SK-N-SH (cell line): ENCODE results near the gene LRRC59. TPM values are rescaled to one million over a fixed set of nuclear protein-coding genes. Genes with fewer than 3 reads are reported as not detected.

ENCODE experiments used
- CTCF ChIA-PET: fragments of 300-600, 350-600 bp; formaldehyde crosslinking; extraction: SDS; loops from one replicate; lab custom pipeline; 2021; lab: Yijun Ruan, JAX
- POLR2A ChIA-PET: fragments of 350-600 bp; sonication (Branson Sonifier 250); formaldehyde crosslinking; extraction: SDS; loops from one replicate; lab custom pipeline; 2020; ENCODE audit warnings: antibody characterized with exemption, inconsistent platforms; lab: Yijun Ruan, JAX
- DNase-seq: peaks from one replicate; pipeline ENCODE4 v3.0.0; 2012
- H2AFZ ChIP-seq: fragments of 200-600 bp; sonication (generic); 2 replicates; pipeline ENCODE4 v1.8.1; 2016; ENCODE audit warnings: antibody characterized with exemption, mild to moderate bottlenecking, low read depth
- H3F3A ChIP-seq: fragments of 200-600 bp; sonication (generic); replicated peaks from 2 replicates; pipeline ENCODE3; 2016; ENCODE audit warnings: antibody characterized with exemption, mild to moderate bottlenecking; ENCODE audit not compliant: insufficient read depth
- H3K27ac ChIP-seq, 2 experiments: fragments of 200-500 bp in 1 of 2; fragments of 200-600 bp in 1 of 2; sonication (Bioruptor generic) in 1 of 2; sonication (generic), shearing (Covaris generic) in 1 of 2; 2 replicates each; pipeline versions ENCODE4 v1.5.1 to v1.6.1; 2014 to 2016; ENCODE audit warnings: low read depth in 2 of 2, inconsistent platforms in 1 of 2, low read length in 1 of 2, mild to moderate bottlenecking in 1 of 2, mixed read lengths in 1 of 2
- H3K27me3 ChIP-seq: fragments of 200-600 bp; sonication (generic), shearing (Covaris generic); 2 replicates; pipeline ENCODE4 v1.6.1; 2016; ENCODE audit warnings: mixed run types; ENCODE audit not compliant: insufficient read depth
- H3K36me3 ChIP-seq, 2 experiments: fragments of 200-500 bp in 1 of 2; fragments of 200-600 bp in 1 of 2; sonication (Bioruptor generic) in 1 of 2; sonication (generic) in 1 of 2; replicated peaks in 1 of 2; 2 replicates each; pipeline versions ENCODE3 to v1.5.1; 2014 to 2016; ENCODE audit warnings: low read length in 1 of 2, mild to moderate bottlenecking in 1 of 2; ENCODE audit not compliant: insufficient read depth in 2 of 2, control insufficient read depth in 1 of 2
- H3K4me1 ChIP-seq, 2 experiments: fragments of 200-500 bp in 1 of 2; fragments of 200-600 bp in 1 of 2; sonication (Bioruptor generic) in 1 of 2; sonication (generic), shearing (Covaris generic) in 1 of 2; 2 replicates each; pipeline versions ENCODE4 v1.5.1 to v1.6.1; 2014 to 2016; ENCODE audit warnings: low read depth in 1 of 2, low read length in 1 of 2, mixed run types in 1 of 2; ENCODE audit not compliant: insufficient read depth in 2 of 2, control insufficient read depth in 1 of 2
- H3K4me2 ChIP-seq: fragments of 200-600 bp; sonication (generic), shearing (Covaris generic); 2 replicates; pipeline ENCODE4 v1.6.1; 2017; ENCODE audit warnings: mixed run types
- H3K4me3 ChIP-seq, 2 experiments: fragments of 200-500 bp in 1 of 2; fragments of 200-600 bp in 1 of 2; sonication (Bioruptor generic) in 1 of 2; sonication (generic), shearing (Covaris generic) in 1 of 2; 2 replicates each; pipeline versions ENCODE4 v1.5.1 to v1.8.1; 2014 to 2016; ENCODE audit warnings: low read depth in 2 of 2, inconsistent platforms in 1 of 2, low read length in 1 of 2, mild to moderate bottlenecking in 1 of 2, mixed read lengths in 1 of 2, moderate library complexity in 1 of 2
- H3K79me2 ChIP-seq: fragments of 200-600 bp; sonication (generic); 2 replicates; pipeline ENCODE4 v1.8.1; 2017; ENCODE audit warnings: mild to moderate bottlenecking; ENCODE audit not compliant: insufficient read depth
- H3K9ac ChIP-seq: fragments of 200-600 bp; sonication (generic); 2 replicates; pipeline ENCODE4 v1.6.1; 2017; ENCODE audit warnings: mixed run types
- H3K9me2 ChIP-seq: fragments of 200-600 bp; sonication (generic); 2 replicates; pipeline ENCODE4 v1.6.1; 2017; ENCODE audit warnings: mixed run types
- H3K9me3 ChIP-seq: fragments of 200-600 bp; sonication (generic); 2 replicates; pipeline ENCODE4 v1.6.1; 2017; ENCODE audit warnings: mixed run types, mild to moderate bottlenecking, moderate library complexity
- H4K20me1 ChIP-seq: fragments of 200-600 bp; sonication (generic); 2 replicates; pipeline ENCODE4 v1.6.1; 2017; ENCODE audit warnings: mild to moderate bottlenecking, mixed run types; ENCODE audit not compliant: insufficient read depth
- CHD2 ChIP-seq: fragments of 150-350 bp; IDR thresholded peaks from 2 replicates; pipeline ENCODE4 v1.6.1; 2018; ENCODE audit warnings: low read length; ENCODE audit not compliant: partially characterized antibody
- CTCF ChIP-seq: fragments of 200-600 bp; sonication (generic); IDR thresholded peaks from 2 replicates; pipeline ENCODE4 v1.6.1; 2017; ENCODE audit warnings: antibody characterized with exemption, mild to moderate bottlenecking, moderate library complexity
- GATA2 ChIP-seq: sonication (generic); formaldehyde crosslinking; IDR thresholded peaks from 2 replicates; pipeline ENCODE4 v1.5.0; 2020; ENCODE audit warnings: mild to moderate bottlenecking, missing genetic modification reagents
- NRF1 ChIP-seq: IDR thresholded peaks from 2 replicates; pipeline ENCODE4 v1.6.1; 2012; ENCODE audit warnings: low read depth, mild to moderate bottlenecking, low read length
- RCOR1 ChIP-seq: fragments of 150-350 bp; IDR thresholded peaks from 2 replicates; pipeline ENCODE4 v1.6.1; 2017; ENCODE audit warnings: antibody characterized with exemption, low read length
- REST ChIP-seq: IDR thresholded peaks from 2 replicates; pipeline ENCODE4 v1.6.1; 2012; ENCODE audit warnings: mild to moderate bottlenecking, low read depth, low read length, moderate library complexity
- RXRA ChIP-seq: IDR thresholded peaks from 2 replicates; pipeline ENCODE4 v1.4.0; 2012; ENCODE audit warnings: low read depth, mild to moderate bottlenecking, borderline replicate concordance
- TAF1 ChIP-seq: IDR thresholded peaks from 2 replicates; pipeline ENCODE4 v1.6.1; 2012; ENCODE audit warnings: low read depth, mild to moderate bottlenecking, low read length, moderate library complexity, borderline replicate concordance
- YY1 ChIP-seq: IDR thresholded peaks from 2 replicates; pipeline ENCODE4 v1.4.0; 2012; ENCODE audit warnings: low read depth, mild to moderate bottlenecking
- ZBTB33 ChIP-seq: IDR thresholded peaks from 2 replicates; pipeline ENCODE4 v1.4.0; 2012; ENCODE audit warnings: low read depth, borderline replicate concordance
- WGBS: methylation state at CpG from one replicate; pipeline ENCODE4 v1.1.6; 2017; ENCODE audit warnings: low lambda C conversion rate; 5-methylcytosine and 5-hydroxymethylcytosine counted together
- polyA plus RNA-seq, 3 experiments: library from polyadenylated mRNA; depleted of rRNA; stranded (reverse); fragments of >200 nt; gene quantifications; 2 replicates each; pipeline ENCODE4 v1.2.3, GENCODE V29; 2012
- TF ChIP-seq, protein P1 (sequence below): IDR thresholded peaks from 2 replicates; pipeline ENCODE4; 2012
- TF ChIP-seq, protein P2 (sequence below): IDR thresholded peaks from 2 replicates; pipeline ENCODE4 v1.4.0; 2012; ENCODE audit warnings: low read depth, borderline replicate concordance

Gene LRRC59
- polyA plus RNA-seq, 1 of the 3 experiments (the other 2 are of a cell fraction) = 137 TPM

DNA sequence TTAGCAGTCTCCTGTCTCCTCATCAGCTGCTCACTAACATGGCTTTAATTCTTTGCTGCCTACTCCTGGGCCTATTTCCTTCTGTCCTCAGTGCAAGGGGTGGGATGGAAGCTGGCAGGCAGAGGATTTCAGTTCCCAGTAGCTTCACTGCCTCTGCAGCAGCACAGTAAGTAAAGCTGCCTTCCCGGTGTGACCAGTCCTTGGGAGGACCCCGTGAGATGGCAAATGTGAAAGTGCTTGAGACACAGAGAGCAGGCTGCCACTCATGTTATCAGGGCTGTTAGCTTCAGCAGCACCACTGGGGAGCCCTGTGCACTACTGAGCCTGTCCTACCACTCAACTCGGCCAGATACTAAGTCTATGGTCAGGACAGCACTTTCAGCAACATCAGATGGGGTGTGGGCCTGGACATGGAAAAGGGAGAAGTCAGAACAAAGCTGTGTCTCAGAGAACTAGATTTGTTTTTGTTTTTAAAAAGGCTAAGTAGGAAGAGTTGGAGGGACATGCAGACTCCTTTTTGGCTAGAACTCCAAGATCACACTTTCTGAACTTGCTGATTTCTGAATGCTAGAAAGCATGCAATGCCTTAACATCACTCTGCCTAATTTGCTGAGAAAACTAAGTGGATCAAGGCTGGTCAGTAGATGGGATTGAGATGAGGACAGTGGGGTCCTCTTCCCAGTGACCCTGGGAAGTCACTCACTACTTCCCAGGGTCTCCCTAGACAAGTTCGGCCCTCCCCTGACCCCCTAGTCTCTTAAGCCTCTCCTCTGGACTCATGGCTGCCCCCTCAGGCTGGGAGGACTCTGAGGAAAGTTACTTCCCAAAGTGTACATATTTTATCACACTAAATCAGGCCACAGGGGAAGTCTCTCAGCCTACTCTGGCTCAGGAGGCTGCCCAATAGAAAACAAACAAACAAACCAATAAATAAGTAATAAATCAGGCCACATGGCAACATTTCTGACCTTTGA, 29.8 kb upstream of the LRRC59 start:
- no peaks in the 10 kb centered on the region for H3K9me3 ChIP-seq
- no peaks in the 10 kb centered on the region for H3K9me2 ChIP-seq
- peak overlapping the region; percentile 94 for H3K4me2 ChIP-seq
- peak overlapping the region; percentile 39 to 70 for H3K27ac ChIP-seq
- DNase-seq = peak; percentile 72
- H3K36me3 ChIP-seq = no peaks in the 10 kb centered on the region
- H3K4me3 ChIP-seq = peak overlapping the region; percentile 69 to 71
- peak overlapping the region; percentile 79 for H3K9ac ChIP-seq
- no peaks in the 10 kb centered on the region for H3K27me3 ChIP-seq
- WGBS = 40% methylated on average over 4 of the region's 4 CpGs
- peaks cover 31% of the 10 kb centered on the region for H3F3A ChIP-seq
- no peaks in the 10 kb centered on the region for H4K20me1 ChIP-seq
- POLR2A ChIA-PET = interaction anchor here (1.5 kb wide), 1 partner anchor 30 kb away, joined by 7 read pairs; the partner anchor contains the start of gene LRRC59
- peak overlapping the region; percentile 31; the same call in 1 of the 2 replicates for H2AFZ ChIP-seq
- CTCF ChIA-PET = interaction anchor here (0.7 to 3.4 kb wide), 9 partner anchors 8 to 74 kb away, joined by 3 to 18 read pairs (median 5); partner anchors contain the start of genes LRRC59 and RSAD1
- TF ChIP-seq NRF1 = no peak
- peak; percentile 69 for TF ChIP-seq CTCF
- TF ChIP-seq, all 33 proteins: peak for 1
- Histone ChIP-seq H3K79me2 (peaks cover 30% of the 10 kb centered on the region), H3K4me1 (peaks cover 21 to 23% of the 10 kb centered on the region in 2 experiments; a peak in 3 of 4 replicates)

DNA sequence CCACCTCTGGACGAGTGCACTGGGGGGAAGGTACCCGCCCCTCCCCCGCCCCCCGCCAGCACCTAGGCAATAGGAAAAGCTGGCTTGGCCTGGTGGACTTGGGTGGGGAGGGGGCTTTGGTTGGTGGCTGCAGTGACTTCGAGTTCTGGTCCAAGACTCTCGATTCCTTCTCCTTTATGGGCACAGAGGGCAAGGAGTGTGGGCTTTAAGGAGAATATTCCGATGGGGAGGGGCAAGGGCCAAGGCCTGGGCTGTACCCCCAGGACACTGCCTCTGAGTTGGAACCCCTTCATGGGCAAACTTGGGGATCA, 29.1 kb upstream of the LRRC59 start:
- TF ChIP-seq, protein P1, sequence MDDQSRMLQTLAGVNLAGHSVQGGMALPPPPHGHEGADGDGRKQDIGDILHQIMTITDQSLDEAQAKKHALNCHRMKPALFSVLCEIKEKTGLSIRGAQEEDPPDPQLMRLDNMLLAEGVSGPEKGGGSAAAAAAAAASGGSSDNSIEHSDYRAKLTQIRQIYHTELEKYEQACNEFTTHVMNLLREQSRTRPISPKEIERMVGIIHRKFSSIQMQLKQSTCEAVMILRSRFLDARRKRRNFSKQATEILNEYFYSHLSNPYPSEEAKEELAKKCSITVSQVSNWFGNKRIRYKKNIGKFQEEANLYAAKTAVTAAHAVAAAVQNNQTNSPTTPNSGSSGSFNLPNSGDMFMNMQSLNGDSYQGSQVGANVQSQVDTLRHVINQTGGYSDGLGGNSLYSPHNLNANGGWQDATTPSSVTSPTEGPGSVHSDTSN = no peak
- no peak for TF ChIP-seq RXRA
- TF ChIP-seq GATA2 = no peak
- no peak for TF ChIP-seq ZBTB33
- TF ChIP-seq REST = no peak
- TF ChIP-seq, protein P2, sequence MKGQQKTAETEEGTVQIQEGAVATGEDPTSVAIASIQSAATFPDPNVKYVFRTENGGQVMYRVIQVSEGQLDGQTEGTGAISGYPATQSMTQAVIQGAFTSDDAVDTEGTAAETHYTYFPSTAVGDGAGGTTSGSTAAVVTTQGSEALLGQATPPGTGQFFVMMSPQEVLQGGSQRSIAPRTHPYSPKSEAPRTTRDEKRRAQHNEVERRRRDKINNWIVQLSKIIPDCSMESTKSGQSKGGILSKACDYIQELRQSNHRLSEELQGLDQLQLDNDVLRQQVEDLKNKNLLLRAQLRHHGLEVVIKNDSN = no peak
- no peak for TF ChIP-seq RCOR1
- TF ChIP-seq CHD2 = no peak
- TF ChIP-seq YY1 = no peak
- no peak for TF ChIP-seq TAF1
- Histone ChIP-seq H3K4me1 (peaks cover 21 to 23% of the 10 kb centered on the region in 2 experiments; a peak in 3 of 4 replicates), H3K79me2 (peaks cover 30% of the 10 kb centered on the region), H3K36me3 (no peaks in the 10 kb centered on the region), H3K9ac (peak overlapping the region; percentile 79), H3K27ac (peak overlapping the region; percentile 39 to 70), H3K4me3 (peak overlapping the region; percentile 69 to 71), H3K9me2 (no peaks in the 10 kb centered on the region), H3F3A (peaks cover 36% of the 10 kb centered on the region), H2AFZ (peak overlapping the region; percentile 71; the same call in 1 of the 2 replicates), H4K20me1 (no peaks in the 10 kb centered on the region), H3K4me2 (peak overlapping the region; percentile 94), H3K9me3 (no peaks in the 10 kb centered on the region), H3K27me3 (no peaks in the 10 kb centered on the region)
- 10% methylated on average over 7 of the region's 7 CpGs for WGBS
- no peak for DNase-seq
- ChIA-PET CTCF (interaction anchor here (0.7 to 3.4 kb wide), 6 partner anchors 8 to 75 kb away, joined by 3 to 18 read pairs (median 8); partner anchors contain the start of genes LRRC59 and RSAD1), POLR2A (interaction anchor here (1.5 kb wide), 1 partner anchor 29 kb away, joined by 7 read pairs; the partner anchor contains the start of gene LRRC59)
